GM19468 (cell line): ENCODE measurements around the gene MIR17HG.
"Not testable (repeated sequence)": the region's sequence is repeated elsewhere in the genome, so short reads cannot be mapped to it uniquely, and the experiment has no call there.

ENCODE experiments used
- ATAC-seq: cut with Tn5 transposase; IDR thresholded peaks from one replicate; pipeline ENCODE4 v1.9.1; 2021; ENCODE audit warnings: mild to moderate bottlenecking, moderate library complexity, moderate number of reproducible peaks; ENCODE audit not compliant: unreplicated experiment; ENCODE audit errors: extremely low read depth

The MIR17HG gene

DNA sequence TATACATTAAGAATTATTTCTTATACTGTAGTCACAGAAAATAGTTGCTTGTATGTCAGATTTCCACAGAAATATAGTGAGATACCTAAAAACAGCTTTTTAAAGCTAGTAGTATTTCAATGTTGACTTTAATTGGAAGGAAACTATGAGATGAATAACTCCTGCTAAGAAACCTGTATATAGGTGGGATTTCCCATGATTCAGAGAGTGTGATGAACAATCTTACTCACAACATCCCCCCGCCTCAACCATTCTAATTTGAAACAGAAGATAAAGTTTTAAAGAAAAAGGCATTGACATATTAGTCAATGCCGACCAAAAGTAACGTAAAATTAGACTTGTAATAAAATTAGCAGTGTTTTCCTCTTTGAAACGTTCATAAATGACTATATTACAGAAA, 1.4 kb upstream of the MIR17HG start:
- ATAC-seq: no peak

DNA sequence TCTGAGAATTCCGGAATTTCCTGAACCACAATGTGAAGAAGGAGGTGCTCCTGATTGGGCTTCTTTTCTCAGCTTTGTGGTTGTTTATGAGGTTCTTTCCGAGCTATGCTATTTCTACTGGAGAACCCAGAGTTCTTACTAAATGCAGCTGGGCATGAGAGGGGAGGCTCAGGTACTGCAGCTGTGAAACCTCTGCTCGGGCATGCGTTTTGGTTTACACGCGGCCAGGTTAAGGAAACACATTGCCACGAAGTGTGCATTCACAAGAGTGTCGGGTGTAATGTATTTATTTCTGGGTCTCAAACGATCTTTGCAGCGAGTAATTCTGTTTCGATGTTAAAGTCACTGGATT, 661 bp upstream of the MIR17HG start:
- peak; percentile 1 for ATAC-seq

DNA sequence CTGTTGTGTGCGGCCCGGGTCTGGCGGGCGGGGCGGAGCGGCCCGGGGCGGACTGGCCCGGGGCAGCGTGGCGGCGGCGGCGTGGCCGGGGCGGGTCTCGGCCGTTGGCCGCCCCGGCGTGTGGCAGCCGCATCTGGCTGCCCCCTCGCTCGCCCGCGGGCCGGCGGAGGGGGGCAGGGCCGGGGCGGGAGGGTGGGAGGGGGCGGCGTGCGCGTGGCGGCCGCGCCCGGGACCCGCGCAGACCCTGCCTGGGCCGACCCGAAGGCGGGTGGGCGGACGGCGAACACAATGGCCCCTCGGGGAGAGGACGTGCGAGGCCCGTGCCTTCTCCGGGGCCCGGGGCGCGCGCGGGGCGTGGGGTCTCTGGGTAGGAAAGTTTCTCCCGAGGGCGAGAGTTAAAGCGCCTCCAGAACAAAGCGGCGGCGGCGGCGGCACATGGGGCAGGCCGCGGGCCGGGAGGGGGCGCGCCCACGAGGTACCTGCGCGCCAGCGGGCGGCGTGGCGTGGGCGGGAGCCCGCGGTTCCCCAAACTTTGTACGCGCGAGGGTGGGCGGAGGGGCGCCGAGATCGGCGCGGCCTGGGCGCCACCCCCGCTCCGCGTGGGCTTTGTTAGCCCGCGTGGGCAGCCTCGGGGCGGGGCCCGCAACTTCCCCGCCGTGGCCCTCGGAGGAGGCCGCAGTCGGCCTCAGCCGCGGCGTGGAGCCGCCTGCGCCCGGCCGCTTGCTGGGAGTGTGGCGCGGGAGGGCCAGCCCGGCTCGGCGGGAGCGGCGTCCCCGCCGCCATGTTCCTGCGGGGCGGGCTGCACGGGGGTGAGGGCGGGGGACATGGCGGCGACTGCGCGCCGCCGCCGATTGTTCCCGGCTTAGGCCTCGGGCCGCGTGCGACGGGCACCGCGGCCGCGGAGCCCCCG, 764 bp downstream of the MIR17HG start:
- peak; percentile 15 for ATAC-seq

DNA sequence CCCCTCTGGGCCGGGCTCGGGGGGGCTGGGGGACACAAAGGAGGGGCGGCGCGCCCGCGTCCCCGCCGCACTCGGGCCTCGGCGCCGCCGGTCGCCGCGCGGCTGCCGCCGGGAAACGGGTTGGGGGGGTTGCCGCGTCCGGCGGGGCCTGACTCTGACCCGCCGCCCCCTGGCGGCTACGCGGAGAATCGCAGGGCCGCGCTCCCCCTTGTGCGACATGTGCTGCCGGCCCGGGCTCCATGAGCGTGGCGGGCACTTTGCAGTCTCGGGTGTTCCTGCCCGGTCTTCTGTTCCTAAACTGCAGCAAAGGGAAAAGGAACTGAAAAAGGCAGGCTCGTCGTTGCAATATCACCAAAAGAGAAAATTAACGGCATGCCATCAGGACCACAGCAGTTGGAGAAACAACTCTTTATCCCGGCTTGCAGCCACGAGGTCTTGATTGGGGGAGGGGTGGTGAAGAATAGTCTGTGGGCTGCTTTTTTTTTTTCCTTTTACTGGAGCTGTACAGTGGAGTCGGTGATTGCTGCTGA, 1.5 kb downstream of the MIR17HG start:
- peak; percentile 30 for ATAC-seq

GRCh38 chr13:91349992-91350911, 2.8 kb downstream of the MIR17HG start:
- no peak for ATAC-seq

DNA sequence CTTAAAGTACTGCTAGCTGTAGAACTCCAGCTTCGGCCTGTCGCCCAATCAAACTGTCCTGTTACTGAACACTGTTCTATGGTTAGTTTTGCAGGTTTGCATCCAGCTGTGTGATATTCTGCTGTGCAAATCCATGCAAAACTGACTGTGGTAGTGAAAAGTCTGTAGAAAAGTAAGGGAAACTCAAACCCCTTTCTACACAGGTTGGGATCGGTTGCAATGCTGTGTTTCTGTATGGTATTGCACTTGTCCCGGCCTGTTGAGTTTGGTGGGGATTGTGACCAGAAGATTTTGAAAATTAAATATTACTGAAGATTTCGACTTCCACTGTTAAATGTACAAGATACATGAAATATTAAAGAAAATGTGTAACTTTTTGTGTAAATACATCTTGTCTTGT, 3.6 kb downstream of the MIR17HG start:
- no peak for ATAC-seq

DNA sequence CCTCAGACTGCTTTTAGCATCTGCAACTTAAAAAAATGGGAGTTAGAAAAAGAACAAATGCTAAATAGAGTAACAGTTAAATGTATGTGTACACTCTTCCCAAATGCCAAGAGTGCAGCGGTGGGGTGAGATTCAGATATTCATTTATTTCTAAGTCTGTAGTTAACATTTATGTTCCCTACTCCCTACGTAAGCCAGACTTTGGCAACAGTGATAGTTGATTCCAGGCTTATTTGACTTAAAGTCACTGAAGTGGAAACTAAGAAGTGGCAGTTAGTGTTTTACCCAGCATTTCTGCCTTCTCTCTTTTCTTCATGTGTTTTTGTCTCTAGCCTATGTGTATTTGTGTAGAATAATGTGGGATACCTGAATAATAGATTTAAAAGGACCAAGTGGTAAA, 4.5 kb downstream of the MIR17HG start:
- ATAC-seq: no peak

DNA sequence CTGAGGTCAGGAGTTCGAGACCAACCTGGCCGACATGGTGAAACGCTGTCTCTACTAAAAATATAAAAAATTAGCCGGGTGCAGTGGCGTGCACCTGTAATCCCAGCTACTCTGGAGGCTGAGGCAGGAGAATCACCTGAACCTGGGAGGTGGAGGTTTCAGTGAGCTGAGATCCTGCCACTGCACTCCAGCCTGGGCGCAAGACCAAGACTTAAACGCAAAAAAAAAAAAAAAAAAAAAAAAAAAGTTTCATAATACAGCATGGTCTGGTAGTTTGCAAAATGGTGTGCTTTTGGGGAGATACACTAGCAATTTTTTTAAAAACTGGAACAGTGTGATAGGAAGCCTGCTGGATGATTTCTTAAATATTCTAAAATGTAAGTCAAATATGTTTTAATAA, 5.4 kb downstream of the MIR17HG start:
- not testable (repeated sequence) for ATAC-seq

DNA sequence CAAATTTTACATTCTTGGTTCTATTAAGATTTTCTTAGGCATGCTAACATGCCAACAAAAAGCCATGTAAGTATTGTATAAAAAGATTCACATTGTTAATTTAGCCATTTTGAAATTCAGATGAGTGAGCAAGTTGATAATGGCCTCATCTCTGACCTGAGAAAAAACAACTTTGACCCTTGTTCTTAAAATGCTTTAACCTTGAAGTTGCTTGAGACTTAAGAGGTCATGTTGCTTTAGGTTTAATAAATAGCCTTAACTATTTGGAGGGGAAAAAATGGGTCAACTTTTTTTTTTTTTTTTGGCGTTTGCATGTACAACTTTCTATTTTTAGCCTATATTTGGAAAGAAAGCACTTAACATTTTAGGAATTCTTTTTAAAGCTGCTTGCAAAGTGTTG, 6.0 kb downstream of the MIR17HG start:
- ATAC-seq: no peak

DNA sequence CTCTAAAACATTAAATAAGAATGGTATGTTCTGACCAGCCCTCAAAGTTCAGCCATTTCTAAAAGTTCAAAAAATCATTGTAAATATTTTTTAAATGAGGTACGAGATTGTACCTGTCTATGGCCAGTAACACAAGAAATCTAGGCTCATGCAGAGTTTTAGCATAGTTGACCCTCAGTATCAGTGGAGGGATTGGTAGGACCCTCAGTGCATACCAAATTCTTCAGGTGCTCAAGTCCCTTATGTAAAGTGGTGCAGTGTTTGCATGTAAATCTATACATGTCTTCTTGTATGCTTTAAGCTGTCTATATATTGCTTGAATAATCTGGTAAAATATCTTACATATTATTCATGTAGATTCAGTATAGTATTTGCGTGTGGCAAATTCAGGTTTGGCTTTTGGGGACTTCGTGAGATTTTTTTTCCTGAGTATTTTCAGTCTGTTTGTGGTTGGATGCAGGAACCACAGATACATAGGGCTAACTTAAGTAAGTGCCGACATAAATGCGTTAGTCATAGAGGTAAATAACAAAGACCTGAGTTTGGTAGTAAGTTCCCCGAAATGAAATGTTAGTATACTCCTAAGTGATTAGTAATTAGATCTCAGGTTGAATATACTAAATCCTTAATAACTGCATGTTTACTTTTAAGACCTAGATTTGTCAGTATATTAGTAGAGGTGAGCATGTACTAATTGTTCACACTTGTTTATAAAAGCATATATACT, 7.8 kb downstream of the MIR17HG start:
- ATAC-seq: no peak

- no peak for ATAC-seq
These were observed 8.6 kb downstream of the MIR17HG start for GRCh38 chr13:91355826-91356710.

GRCh38 chr13:91356919-91357612, 9.6 kb downstream of the MIR17HG start:
- ATAC-seq: no peak

DNA sequence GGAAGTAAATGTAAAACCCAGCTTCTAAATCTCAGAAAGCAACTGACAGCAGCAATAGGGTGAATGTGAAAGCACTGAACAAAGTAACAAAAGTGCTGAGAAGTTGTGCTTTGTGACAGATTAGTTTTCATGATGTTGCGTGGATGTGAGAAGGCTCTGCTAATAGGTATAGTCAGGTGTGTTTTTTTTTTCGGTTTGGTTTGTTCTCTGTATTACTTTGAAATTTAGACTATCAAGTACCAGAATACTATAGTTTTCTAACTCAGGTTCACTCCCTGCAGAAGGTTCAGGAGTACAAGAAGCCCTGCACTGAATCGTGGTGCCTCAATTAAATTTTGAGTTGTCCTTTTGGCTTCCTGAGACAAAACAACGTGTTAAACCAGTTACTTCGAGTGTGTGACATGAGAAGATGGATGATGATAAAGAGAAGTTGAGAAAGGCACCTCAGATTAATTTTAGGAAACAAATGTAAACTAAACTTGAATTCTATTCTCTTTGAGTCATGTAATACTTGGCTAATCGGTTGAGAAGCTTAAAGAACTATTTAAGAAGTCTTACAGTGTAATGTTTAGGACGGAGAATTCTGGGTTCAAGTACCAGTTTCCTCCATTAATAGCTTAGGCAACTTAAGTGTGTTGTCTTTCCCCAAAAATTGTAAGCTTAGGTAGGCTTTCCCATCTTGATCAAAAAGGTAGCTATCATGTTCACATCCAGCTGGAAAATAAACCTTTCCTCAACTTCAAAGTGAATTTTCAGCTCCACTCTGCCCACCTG, 10.3 kb downstream of the MIR17HG start:
- no peak for ATAC-seq

DNA sequence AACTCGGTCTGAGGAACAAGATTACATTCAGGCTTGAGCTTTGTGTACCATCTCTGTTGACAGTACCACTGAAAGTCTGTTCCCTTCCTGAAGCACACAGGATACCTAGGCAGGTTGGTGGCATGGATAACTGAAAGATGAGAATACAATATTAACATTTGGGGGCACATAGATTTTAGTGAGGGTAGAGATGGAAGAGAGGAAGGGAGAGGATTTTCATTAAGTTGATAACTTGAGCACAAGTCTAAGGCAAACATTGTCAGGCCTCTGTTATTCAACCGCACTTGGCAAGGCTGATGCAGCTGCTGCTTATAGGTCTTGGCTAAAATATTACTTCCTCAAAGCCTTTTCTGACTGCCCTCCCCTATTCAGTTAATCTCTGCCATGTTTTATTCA, 10.9 kb downstream of the MIR17HG start:
- ATAC-seq: no peak

DNA sequence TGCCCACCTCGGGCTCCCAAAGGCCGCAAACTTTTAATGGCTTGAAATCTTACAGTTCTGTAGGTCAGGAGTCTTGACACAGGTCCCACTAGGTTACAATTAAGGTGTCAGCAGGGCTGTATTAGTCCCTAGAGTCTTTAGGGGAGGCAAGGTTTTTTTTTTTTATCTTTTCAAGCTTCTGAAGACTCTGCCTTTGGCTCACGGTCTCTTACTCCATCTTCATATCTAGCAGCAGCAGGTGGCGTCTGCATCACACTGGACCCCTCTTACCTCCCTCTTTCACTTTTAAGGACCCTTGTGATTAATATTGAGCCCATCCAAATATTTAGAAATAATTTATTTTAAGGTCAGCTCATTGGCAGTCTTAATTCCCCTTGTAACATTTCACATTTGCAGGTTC, 11.6 kb downstream of the MIR17HG start:
- ATAC-seq: no peak

- no peak for ATAC-seq
These were observed 12.1 kb downstream of the MIR17HG start for GRCh38 chr13:91359631-91360030.

DNA sequence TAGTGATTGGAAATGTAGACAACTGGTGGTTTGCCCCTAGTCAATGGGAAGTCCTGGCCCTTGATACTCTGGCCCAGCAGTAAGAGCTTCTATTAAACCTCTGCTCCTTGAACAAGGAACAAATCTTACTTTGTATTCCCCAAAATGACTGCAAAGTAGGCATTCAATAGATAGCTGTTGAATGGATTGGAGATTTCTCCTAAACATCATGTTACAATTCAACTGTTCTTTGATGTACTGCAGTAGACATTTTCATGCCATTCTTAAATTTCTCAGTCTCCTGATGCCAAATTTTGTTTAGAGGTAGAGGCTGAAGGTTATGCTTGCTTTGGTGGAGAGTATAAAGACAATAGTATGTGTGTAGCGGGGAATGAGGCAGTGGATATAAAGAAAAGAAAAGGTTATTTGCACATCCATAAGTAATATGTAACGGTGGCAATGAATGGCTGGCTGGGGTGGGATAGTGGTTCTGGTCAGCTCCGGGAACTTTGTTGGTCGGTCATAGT, 12.8 kb downstream of the MIR17HG start:
- ATAC-seq: no peak

- no peak for ATAC-seq
These were observed 14.3 kb downstream of the MIR17HG start for GRCh38 chr13:91361755-91362271.
